ENCODE results near the gene UNC119. TPM values are rescaled to one million over a fixed set of nuclear protein-coding genes. Genes with fewer than 3 reads are reported as not detected.

Gene UNC119
- polyA plus RNA-seq, 3 donors, result 53.8 to 63.2 (median 59.6) TPM

DNA sequence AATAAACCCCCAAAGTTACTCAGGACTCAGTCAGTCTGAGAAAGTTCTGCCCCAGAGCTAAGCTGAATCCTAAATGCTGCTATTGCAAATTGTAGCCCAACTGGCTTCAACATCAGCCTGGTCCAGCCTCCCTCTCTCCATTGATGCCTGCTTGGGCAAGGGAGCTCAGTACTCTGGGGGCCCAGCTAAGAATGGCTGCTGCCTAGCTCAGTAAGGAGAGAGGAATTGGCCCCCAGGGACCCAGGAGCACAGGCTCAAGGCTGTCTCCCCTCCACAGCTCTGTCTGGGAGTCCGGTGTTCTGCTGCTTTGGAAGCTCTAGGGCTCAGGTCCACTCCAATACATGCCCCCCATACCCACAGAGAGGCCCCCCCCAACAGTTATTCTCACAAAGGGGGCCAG, 1.6 kb downstream of the UNC119 start:
- DNase-seq (ENCODE audit: extremely low read depth in 1 of 11, low read depth in 9 of 11, low spot score in 4 of 11), result no peak

DNA sequence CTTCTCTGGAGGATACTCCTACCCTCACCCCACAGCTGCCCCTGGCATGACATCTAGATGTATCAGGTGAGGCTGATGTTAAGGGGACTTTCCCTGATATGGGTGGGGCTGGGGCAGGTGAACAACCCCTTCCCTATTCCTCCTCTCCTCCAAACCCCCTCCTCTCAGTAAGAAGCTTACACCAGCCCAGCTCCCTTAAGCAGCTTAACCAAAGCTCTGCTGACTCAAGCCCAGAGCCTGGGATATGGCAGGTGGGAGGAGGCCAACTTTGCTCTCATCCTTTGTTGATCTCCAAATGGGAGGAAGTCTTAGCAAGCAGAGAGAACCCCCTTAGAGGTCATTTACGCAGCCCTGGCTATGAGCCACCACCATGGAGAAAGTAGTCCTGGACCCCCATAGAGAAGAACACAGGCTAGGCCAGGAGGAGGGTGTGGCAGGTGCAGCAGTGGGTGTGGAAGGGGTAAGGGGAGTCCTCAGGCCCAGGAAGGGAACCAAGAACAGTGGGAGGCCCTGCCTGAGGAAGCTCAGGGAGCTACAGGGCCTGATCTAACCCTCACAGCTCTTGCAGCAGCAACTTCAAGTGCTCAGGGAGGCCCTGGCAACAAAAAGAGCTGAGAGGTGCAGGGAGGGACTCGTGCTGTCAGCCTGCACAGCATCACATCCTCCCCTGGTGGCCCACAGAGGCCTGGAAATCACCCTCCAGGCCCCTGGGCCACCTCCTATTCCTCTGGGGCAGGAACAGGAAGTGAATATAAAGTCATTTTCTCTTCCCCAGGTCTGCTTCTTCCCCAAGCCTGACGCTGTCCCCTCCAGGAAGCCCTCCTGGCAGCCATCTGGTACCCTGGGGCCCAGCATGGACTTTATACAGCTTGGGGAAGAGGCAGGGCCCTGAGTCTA, 2.9 kb downstream of the UNC119 start:
- no peak for DNase-seq (ENCODE audit: extremely low read depth in 1 of 11, low read depth in 9 of 11, low spot score in 4 of 11)

- DNase-seq (ENCODE audit: extremely low read depth in 1 of 11, low read depth in 9 of 11, low spot score in 4 of 11), result no peak
Measured at GRCh38 chr17:28548417-28549130, 3.9 kb downstream of the UNC119 start.

DNA sequence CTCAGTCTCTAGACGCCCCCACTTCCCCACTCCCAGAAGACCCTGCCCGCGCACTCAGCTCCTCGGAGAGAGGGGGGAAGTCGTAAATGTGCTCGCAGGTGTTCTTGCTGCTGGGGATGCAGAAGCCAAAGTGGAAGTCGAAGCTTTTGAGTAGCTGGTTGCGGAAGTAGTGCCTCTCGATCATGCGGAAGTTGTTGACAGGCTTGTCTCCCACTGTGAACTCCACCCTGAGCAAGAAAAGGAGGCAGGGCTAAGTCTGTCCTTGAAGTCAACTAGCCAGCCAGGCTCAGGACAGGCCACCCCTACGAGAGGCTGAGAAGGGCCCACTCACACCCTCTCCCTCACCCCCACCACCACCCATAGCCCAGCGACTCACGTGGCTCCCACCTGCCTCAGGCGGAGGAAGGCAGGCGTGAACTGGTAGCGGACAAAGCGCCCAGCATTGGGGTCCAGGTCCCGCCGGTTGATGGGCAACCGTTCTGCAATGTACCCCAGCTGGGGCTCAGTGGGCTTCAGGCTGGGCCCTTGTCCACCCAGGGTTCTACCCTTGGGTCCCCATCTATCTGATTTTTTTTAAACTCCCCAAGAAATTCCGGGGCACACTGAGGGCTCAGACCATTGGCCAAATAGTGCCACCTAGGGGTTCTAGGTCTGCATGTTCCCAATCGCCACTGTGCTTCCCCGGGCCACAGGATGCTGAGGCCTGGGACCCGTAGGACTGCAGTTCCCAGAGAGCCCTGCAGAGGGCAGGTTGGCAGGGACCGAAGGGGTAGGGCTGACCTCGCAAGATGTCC, 4.6 kb downstream of the UNC119 start:
- DNase-seq (ENCODE audit: extremely low read depth in 1 of 11, low read depth in 9 of 11, low spot score in 4 of 11), result peak in 3 of 11 donors; percentile 44 to 62 (median 52)

- no peak for DNase-seq (ENCODE audit: extremely low read depth in 1 of 11, low read depth in 9 of 11, low spot score in 4 of 11)
Measured at GRCh38 chr17:28547096-28547622, 5.3 kb downstream of the UNC119 start.

- DNase-seq (ENCODE audit: extremely low read depth in 1 of 11, low read depth in 9 of 11, low spot score in 4 of 11), result no peak
Measured at GRCh38 chr17:28545787-28546415, 6.5 kb downstream of the UNC119 start.

GRCh38 chr17:28545141-28545503, 7.3 kb downstream of the UNC119 start:
- DNase-seq (ENCODE audit: extremely low read depth in 1 of 11, low read depth in 9 of 11, low spot score in 4 of 11), result no peak

DNA sequence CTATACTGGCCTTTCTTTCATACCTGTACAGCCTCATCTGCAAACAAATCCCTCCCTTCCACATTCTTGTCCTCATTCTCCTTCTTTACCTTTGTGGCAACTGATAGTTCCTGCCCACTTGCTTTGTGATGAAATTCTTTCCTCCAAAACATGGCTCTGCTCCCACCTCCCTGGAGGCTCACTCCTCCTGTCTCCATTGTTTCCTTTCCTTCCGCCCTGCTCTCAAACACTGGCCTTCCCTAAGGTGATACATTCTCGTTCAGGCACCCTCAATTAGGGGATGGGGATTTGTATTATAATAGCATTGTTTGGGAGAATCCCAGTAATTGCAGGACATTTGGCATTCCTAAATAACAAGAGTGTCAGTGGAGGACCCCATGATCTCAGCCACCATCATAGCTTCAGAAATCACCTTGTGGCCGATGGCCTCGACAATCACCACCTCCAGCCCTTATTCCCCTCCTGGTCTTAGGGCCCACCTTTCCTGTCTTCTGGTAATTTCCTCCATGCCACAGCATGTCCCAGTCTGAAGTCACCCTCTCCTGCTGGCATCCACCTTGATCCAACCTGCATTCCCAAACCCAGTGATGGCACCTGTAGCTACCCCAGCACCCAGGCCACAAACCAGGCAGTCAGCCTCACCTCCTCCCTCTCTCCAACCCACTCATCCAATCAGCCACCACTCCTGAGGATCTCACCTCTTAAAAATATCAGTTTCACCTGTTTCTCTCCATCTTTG, 7.9 kb downstream of the UNC119 start:
- DNase-seq (ENCODE audit: extremely low read depth in 1 of 11, low read depth in 9 of 11, low spot score in 4 of 11), result no peak

- no peak for DNase-seq (ENCODE audit: extremely low read depth in 1 of 11, low read depth in 9 of 11, low spot score in 4 of 11)
Measured at GRCh38 chr17:28541439-28541838, 11.0 kb downstream of the UNC119 start.

DNA sequence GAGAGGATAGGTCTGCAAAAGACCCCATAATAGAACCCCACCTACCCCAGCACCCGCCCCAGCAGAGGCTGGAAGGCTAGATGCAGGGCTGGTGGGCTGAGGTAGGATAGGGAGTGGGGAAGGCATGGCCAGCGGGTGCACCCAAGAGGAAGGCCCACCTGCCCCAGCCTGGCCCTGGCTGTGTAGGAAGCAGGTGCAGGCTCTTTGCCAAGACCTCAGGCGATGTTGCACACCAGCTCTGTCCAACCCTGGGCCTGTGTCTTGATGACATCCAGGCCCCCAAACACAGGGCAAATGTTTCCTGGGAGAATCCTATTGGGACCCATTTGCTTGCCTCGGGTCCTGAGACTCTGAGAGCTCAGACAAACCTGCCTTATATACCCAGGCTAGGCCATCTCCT, 12.2 kb downstream of the UNC119 start:
- DNase-seq (ENCODE audit: extremely low read depth in 1 of 11, low read depth in 9 of 11, low spot score in 4 of 11), result no peak

DNA sequence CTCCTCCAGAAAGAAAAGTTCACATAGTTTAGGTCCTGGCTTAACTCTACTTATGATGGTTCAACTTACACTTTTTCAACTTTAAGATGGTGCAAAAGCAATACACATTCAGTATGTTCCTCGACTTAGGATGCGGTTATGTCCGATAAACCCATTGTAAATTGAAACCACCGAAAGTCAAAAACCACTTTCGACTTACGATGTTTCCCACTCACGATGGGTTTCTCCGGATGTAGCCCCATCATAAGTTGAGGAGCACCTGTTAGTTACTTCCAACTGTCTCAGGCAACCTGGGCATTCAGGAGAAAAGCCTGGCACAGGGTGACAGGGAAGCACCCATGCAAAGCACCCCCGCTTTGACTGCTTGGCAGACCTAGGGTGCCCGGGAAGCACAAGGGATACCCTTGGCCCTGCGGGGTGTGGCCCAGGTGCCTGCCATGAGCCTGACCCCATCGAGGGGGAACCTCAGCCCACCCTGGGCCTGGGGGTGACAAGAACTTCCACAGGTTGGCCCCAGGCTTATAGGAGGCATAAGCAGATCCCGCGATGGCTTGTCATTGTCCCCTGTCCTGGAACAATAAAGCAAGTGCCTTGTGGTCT, 14.0 kb downstream of the UNC119 start:
- no peak for DNase-seq (ENCODE audit: extremely low read depth in 1 of 11, low read depth in 9 of 11, low spot score in 4 of 11)

DNA sequence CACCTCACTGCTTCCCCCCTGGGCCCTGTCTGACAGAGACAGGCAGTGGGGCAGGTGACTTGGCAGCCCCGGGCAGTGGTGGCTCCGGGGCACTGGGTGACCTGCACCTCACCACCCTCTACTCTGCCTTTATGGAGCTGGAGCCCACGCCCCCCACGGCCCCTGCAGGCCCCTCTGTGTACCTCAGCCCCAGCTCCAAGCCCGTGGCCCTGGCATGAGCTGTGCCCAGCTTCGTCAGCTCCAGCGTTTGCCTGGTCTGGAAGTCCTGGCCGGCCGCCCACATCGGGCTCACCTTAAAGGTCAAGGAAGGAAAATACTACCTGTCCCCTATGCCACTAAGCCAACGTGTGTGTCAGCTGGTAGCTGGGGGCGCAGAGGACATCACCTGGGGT, 15.2 kb downstream of the UNC119 start:
- no peak for DNase-seq (ENCODE audit: extremely low read depth in 1 of 11, low read depth in 9 of 11, low spot score in 4 of 11)

DNA sequence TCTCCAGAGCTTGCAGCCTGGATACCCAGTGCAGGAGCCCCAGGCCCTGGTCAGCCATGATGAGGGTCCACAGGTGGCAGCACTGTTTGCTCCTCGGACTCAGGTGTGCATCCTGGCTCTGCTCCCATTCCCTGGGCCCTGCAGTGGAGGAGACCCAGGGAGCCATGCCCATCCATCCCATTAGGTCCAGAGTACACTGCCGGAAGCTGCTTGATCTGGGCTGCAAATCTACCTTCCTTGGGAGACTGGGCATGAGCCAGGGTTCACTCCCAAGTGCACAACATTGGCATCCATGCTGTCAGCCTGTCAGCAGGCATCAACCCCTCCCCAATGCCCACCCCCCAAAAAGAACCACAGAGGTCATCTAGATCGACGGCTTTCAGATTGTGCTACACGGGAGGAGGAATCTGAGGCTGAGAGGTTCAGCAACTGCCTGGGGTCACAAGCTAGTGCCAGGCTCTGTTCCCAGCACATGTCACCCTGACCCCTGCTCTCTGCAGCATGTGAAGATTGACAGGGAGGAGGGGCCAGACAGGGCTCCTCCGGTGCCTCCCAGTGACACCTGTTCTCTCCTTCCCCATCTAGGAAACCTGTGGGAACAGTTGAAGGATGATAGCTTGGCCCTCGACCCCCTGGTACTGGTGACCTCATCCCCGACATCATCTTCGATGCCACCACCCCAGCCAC, 15.7 kb downstream of the UNC119 start:
- DNase-seq (ENCODE audit: extremely low read depth in 1 of 11, low read depth in 9 of 11, low spot score in 4 of 11), result no peak

DNA sequence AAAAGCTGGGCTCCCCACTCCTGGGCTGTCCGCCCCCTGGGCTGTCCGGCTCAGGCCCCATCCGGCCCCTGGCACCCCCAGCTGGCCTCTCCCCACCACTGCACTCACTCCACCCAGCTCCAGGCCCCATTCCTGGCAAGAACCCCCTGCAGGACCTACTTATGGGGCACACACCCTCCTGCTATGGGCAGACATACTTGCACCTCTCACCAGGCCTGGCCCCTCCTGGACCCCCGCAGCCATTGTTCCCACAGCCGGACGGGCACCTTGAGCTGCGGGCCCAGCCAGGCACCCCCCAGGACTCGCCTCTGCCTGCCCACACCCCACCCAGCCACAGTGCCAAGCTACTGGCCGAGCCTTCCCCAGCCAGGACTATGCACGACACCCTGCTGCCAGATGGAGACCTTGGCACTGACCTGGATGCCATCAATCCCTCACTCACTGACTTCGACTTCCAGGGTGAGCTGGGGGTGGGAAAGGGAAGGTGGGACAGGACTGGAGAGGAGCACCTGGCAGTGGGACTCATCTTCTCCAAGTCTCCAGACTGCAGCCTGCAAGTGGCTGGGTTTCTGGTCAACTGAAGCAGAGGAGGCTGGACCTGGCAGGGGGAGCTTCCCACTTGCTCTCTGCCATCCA, 17.6 kb downstream of the UNC119 start:
- DNase-seq (ENCODE audit: extremely low read depth in 1 of 11, low read depth in 9 of 11, low spot score in 4 of 11), result no peak

DNA sequence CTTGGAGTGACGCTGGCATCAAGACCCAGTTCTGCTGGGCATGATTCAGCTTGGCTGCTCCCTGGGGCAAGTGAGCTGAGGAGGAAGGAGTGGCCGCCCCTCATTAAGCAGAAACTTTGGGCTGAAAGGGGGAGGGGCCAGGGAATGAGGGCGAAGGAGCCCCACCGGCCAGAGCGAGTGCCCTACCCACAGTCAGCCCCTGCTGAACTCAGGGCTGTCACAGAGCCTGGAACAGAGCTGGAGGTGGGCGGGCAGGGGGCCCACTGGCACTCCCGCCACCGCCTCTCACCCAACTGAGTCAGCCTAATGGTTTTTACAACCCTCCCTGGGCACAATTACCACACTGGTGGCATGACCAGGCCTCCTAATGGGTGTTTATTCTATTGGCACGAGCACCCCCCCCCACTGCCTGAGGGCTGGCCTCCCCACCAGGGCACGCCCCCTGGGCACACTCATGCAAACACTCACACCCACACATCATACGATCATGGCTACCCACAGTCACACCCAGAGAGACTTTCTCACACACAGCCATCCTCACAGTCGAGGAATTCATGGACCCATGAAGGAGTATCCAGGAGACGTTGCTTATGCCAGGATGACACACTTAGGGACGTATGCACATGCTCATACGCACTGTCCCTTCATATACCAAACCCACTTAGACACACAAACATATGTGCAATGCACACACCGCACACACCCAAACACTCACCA, 19.2 kb downstream of the UNC119 start:
- DNase-seq (ENCODE audit: extremely low read depth in 1 of 11, low read depth in 9 of 11, low spot score in 4 of 11), result no peak
